NCI-H1694 (cell line): ENCODE data around the gene SGSM1.

Experiments used
- DNase-seq: peaks from one replicate; lab custom pipeline; 2025; lab: John Stamatoyannopoulos, UW

SGSM1 gene

GRCh38 chr22:24806663-24807001 is 621 bp downstream of the SGSM1 start:
- DNase-seq, result no peak

GRCh38 chr22:24807284-24807950 is 1.4 kb downstream of the SGSM1 start:
- no peak for DNase-seq

GRCh38 chr22:24809331-24809730 is 3.3 kb downstream of the SGSM1 start:
- DNase-seq, result no peak

GRCh38 chr22:24810043-24810749 is 4.2 kb downstream of the SGSM1 start:
- DNase-seq, result no peak

GRCh38 chr22:24812950-24813775 is 7.2 kb downstream of the SGSM1 start:
- DNase-seq, result no peak

- DNase-seq, result no peak
Measured at GRCh38 chr22:24813861-24814770, 8.1 kb downstream of the SGSM1 start.

GRCh38 chr22:24816806-24817205 is 10.8 kb downstream of the SGSM1 start:
- DNase-seq, result no peak

GRCh38 chr22:24819487-24819886 is 13.5 kb downstream of the SGSM1 start:
- no peak for DNase-seq

GRCh38 chr22:24819911-24820461 is 14.0 kb downstream of the SGSM1 start:
- DNase-seq, result no peak

- no peak for DNase-seq
Measured at GRCh38 chr22:24822471-24822870, 16.5 kb downstream of the SGSM1 start.

- no peak for DNase-seq
Measured at GRCh38 chr22:24823787-24824186, 17.8 kb downstream of the SGSM1 start.

- DNase-seq, result no peak
Measured at GRCh38 chr22:24824250-24824649, 18.2 kb downstream of the SGSM1 start.

- no peak for DNase-seq
Measured at GRCh38 chr22:24824915-24825314, 18.9 kb downstream of the SGSM1 start.

GRCh38 chr22:24826710-24827285 is 20.8 kb downstream of the SGSM1 start:
- no peak for DNase-seq

GRCh38 chr22:24827296-24827695 is 21.3 kb downstream of the SGSM1 start:
- no peak for DNase-seq

GRCh38 chr22:24830205-24830979 is 24.4 kb downstream of the SGSM1 start:
- no peak for DNase-seq

GRCh38 chr22:24831687-24832086 is 25.7 kb downstream of the SGSM1 start:
- no peak for DNase-seq

GRCh38 chr22:24833881-24834495 is 28.0 kb downstream of the SGSM1 start:
- DNase-seq, result no peak

GRCh38 chr22:24834845-24835570 is 29.0 kb downstream of the SGSM1 start:
- DNase-seq, result no peak
